DND-41 (cell line): ENCODE data around the gene KRT81.

ENCODE experiments used
- ATAC-seq: fragments of 200-7000 bp; cut with Tn5 transposase; 3 replicates; pipeline ENCODE4 v1.9.1; 2021; ENCODE audit warnings: low read depth; ENCODE audit not compliant: insufficient read depth
- DNase-seq: peaks from one replicate; pipeline ENCODE4 v3.0.0-alpha.2; 2020
- H2AFZ ChIP-seq: 2 replicates; pipeline ENCODE4 v1.6.0; 2012; ENCODE audit warnings: low read depth, low read length
- H3K27ac ChIP-seq: 2 replicates; pipeline ENCODE4 v1.5.1; 2012; ENCODE audit warnings: low read length, inconsistent platforms
- H3K27me3 ChIP-seq: fragments of 200-600 bp; sonication (generic); 2 replicates; pipeline ENCODE4 v1.6.0; 2012; ENCODE audit warnings: low read length, mild to moderate bottlenecking, inconsistent platforms; ENCODE audit not compliant: insufficient read depth, poor library complexity
- H3K36me3 ChIP-seq: 2 replicates; pipeline ENCODE4 v1.5.1; 2012; ENCODE audit warnings: low read length, inconsistent platforms; ENCODE audit not compliant: insufficient read depth
- H3K4me1 ChIP-seq: 2 replicates; pipeline ENCODE4 v1.5.1; 2012; ENCODE audit warnings: mild to moderate bottlenecking, low read length; ENCODE audit not compliant: insufficient read depth
- H3K4me2 ChIP-seq: 2 replicates; pipeline ENCODE4 v1.6.0; 2012; ENCODE audit warnings: mild to moderate bottlenecking, moderate library complexity, low read length, inconsistent platforms; ENCODE audit not compliant: insufficient read depth
- H3K4me3 ChIP-seq, 2 experiments: fragments of 200-600 bp in 1 of 2; shearing (Covaris generic) in 1 of 2; 2 replicates each; pipeline ENCODE4 v1.5.1; 2012 to 2016; ENCODE audit warnings: inconsistent platforms in 2 of 2, low read length in 2 of 2, mild to moderate bottlenecking in 2 of 2, low read depth in 1 of 2, moderate library complexity in 1 of 2
- H3K79me2 ChIP-seq: 2 replicates; pipeline ENCODE4 v1.6.0; 2012; ENCODE audit warnings: low read length, inconsistent platforms; ENCODE audit not compliant: insufficient read depth
- H3K9ac ChIP-seq: 2 replicates; pipeline ENCODE4 v1.6.0; 2012; ENCODE audit warnings: low read depth, mild to moderate bottlenecking, inconsistent platforms, low read length, moderate library complexity
- H3K9me3 ChIP-seq: 2 replicates; pipeline ENCODE4 v1.5.1; 2012; ENCODE audit warnings: low read length, moderate library complexity, mild to moderate bottlenecking, inconsistent platforms; ENCODE audit not compliant: insufficient read depth, severe bottlenecking
- H4K20me1 ChIP-seq: 2 replicates; pipeline ENCODE4 v1.6.0; 2012; ENCODE audit warnings: low read length; ENCODE audit not compliant: insufficient read depth
- CTCF ChIP-seq: IDR thresholded peaks from 2 replicates; pipeline ENCODE4 v1.5.1; 2012; ENCODE audit warnings: borderline replicate concordance, low read length, moderate library complexity, mild to moderate bottlenecking; ENCODE audit not compliant: poor library complexity, severe bottlenecking; ENCODE audit errors: extremely low read depth
- EZH2 ChIP-seq: IDR thresholded peaks from 3 replicates; pipeline ENCODE4 v1.6.1; 2012; ENCODE audit warnings: borderline replicate concordance, low read depth, mild to moderate bottlenecking, moderate library complexity, low read length, inconsistent platforms; ENCODE audit not compliant: severe bottlenecking

The KRT81 gene

DNA sequence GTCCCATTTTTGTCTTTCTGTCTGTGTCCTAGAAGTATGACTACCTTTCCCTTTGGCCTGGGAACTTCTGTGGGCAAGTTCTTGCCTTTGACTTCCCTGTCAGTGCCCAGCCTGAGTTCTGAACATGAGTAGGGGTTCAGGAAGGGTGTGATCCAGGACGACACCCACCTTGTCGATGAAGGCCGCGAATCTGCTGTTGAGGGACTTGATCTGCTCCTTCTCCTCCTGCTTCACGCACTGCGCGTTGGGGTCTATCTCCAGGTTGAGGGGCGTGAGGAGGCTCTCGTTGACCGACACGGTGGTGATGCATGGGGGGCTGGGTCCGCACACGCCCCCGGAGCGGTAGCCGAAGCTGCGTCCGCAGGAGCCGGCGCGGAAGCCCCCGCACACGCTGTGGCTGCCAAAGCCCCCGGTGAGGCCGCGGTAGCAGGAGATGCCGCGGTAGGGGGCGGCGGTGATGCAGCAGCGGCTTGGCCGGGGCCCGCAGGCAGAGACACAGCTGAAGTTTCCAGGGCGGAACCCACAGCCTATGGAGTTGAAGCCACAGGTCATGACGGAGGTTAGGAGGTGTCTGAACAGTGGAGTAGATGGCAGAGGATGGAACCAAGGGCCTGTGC lies 29.6 kb upstream of the KRT81 start, which contains the start of gene KRT83:
Gene KRT83 (minus strand): TSS at position 615 of the 617 bp plus-strand sequence. CDS start 63 bp downstream, at position 552.
- Histone ChIP-seq H3K27me3 (peaks cover 9% of the 10 kb centered on the region), H3K36me3 (no peaks in the 10 kb centered on the region), H2AFZ (no peak within 1 kb of the TSS), H3K9me3 (no peaks in the 10 kb centered on the region), H4K20me1 (no peaks in the 10 kb centered on the region; the same call in 1 of the 2 replicates), H3K4me3 (no peak within 1 kb of the TSS), H3K27ac (no peak within 1 kb of the TSS), H3K4me2 (no peak within 1 kb of the TSS), H3K79me2 (no peaks in the 10 kb centered on the region), H3K9ac (no peak within 1 kb of the TSS), H3K4me1 (no peaks in the 10 kb centered on the region)
- DNase-seq = no peak
- no peak for ATAC-seq
- no peak for TF ChIP-seq CTCF
- no peak for TF ChIP-seq EZH2

DNA sequence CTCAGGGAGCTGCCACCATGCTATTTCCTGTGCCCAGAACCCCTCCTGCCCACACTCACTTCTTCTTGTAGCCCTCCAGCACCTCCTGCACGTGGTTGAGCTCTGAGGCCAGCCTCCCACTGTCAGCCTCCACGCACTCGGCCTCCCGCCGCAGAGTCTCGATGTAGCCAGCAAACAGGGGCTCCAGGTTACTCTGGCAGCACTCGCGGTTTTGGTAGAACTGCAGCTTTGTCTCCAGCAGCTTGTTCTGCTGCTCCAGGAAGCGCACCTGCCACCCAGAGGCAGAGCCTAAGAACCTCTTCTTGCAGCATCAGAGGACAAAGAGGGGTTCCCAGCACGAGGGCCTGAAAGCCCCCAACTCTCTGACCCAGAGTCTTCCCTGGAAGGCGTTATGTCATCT lies 27.8 kb upstream of the KRT81 start:
- no peak overlapping the region for H3K27ac ChIP-seq
- H3K9me3 ChIP-seq = no peaks in the 10 kb centered on the region
- H3K36me3 ChIP-seq = no peaks in the 10 kb centered on the region
- H3K27me3 ChIP-seq = no peaks in the 10 kb centered on the region
- H4K20me1 ChIP-seq = no peaks in the 10 kb centered on the region; the same call in 1 of the 2 replicates
- TF ChIP-seq CTCF = no peak
- no peak for TF ChIP-seq EZH2
- H3K79me2 ChIP-seq = no peaks in the 10 kb centered on the region
- no peak overlapping the region for H3K4me3 ChIP-seq
- ATAC-seq (no peak), DNase-seq (peak; percentile 7)
- no peak overlapping the region for H2AFZ ChIP-seq
- no peaks in the 10 kb centered on the region for H3K4me1 ChIP-seq
- H3K9ac ChIP-seq = no peak overlapping the region
- no peak overlapping the region for H3K4me2 ChIP-seq

DNA sequence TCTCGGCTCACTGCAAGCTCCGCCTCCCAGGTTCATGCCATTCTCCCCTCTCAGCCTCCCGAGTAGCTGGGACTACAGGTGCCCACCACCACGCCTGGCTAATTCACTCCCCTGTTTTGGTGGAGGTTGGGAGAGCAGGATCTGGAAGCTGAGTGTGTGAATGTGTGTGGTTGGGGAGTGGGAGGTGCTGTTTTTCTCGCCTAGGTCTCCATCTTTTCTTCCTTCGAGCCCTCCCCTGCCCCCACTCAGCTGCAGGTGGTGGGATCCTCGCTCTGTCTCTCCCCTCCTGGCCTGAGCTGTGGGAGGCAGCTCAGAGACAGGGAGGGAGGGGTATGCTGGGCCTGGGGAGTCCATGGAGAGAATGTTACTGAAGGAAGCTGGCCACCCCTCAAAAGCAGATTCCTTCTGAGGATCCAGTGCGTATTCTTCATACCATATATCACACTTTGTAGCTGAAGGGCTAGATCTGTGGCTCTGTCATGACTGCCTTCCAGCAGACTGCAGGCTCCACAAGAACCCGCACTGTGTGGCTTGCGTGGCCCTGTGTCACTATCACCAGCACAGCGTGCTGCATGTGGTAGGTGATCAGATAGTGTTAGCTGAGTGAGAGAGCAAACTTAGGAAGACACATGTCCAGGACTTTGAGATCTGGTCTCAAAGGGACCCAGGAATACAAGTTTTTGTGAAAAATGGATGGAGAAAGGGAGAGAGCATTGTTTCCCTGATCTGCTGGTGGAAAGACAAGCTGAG lies 27.1 kb upstream of the KRT81 start:
- DNase-seq (no peak), ATAC-seq (no peak)
- H4K20me1 ChIP-seq = no peaks in the 10 kb centered on the region; the same call in 1 of the 2 replicates
- H3K36me3 ChIP-seq = no peaks in the 10 kb centered on the region
- H3K4me3 ChIP-seq = no peak overlapping the region
- H3K4me1 ChIP-seq = no peaks in the 10 kb centered on the region
- no peaks in the 10 kb centered on the region for H3K9me3 ChIP-seq
- no peak overlapping the region for H3K4me2 ChIP-seq
- H3K9ac ChIP-seq = no peak overlapping the region
- no peak overlapping the region for H3K27ac ChIP-seq
- no peak for TF ChIP-seq EZH2
- no peak for TF ChIP-seq CTCF
- H2AFZ ChIP-seq = no peak overlapping the region
- H3K79me2 ChIP-seq = no peaks in the 10 kb centered on the region
- no peaks in the 10 kb centered on the region for H3K27me3 ChIP-seq
